ENCODE results near the gene SMCHD1.

DNA sequence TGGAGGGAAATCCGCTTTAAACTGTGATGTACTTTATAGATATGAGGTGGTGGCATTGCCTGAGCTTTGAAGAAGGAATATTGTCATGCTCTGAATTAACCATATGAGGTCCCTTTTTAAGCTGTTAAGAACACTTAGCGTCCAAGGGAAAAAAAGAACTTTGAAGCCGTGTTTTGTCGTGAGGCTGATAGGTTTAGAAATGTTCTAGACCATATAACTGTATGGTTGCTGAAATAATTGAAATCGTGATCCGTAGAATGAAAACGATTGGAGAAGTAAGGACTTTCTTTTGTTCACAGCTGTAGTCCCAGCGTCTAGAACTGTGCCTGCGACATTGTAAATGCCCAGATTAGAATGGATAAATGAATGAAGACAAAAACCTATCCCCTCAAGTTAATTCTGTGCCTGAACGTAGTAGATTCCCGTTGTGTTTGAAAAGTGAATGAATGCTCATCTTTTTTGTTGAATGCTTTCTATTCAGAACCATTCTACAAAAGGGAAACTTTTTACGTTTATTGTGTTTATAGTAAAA is 1.5 kb downstream of the SMCHD1 start:
- TF ChIP-seq, protein P1, sequence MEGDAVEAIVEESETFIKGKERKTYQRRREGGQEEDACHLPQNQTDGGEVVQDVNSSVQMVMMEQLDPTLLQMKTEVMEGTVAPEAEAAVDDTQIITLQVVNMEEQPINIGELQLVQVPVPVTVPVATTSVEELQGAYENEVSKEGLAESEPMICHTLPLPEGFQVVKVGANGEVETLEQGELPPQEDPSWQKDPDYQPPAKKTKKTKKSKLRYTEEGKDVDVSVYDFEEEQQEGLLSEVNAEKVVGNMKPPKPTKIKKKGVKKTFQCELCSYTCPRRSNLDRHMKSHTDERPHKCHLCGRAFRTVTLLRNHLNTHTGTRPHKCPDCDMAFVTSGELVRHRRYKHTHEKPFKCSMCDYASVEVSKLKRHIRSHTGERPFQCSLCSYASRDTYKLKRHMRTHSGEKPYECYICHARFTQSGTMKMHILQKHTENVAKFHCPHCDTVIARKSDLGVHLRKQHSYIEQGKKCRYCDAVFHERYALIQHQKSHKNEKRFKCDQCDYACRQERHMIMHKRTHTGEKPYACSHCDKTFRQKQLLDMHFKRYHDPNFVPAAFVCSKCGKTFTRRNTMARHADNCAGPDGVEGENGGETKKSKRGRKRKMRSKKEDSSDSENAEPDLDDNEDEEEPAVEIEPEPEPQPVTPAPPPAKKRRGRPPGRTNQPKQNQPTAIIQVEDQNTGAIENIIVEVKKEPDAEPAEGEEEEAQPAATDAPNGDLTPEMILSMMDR (IDR thresholded peaks at IDR 0.05): no peak
- no peak for TF ChIP-seq POLR2A (IDR thresholded peaks at IDR 0.05)

All from Peyer's patch (tissue), 4 donors.